IMR-90 (cell line): Measurements from ENCODE around the gene CMA1. TPM values are rescaled to one million over a fixed set of nuclear protein-coding genes. Genes with fewer than 3 reads are reported as not detected.

Experiments
- ATAC-seq: fragments of 200-7000 bp; cut with Tn5 transposase; 2 replicates; pipeline ENCODE4 v1.9.1; 2020; ENCODE audit warnings: low read depth, mild to moderate bottlenecking, moderate library complexity
- Bru-seq: library from RNA; stranded (reverse); fragments of 400-500 nt; gene quantifications from one replicate; lab custom pipeline; 2021; lab: Mats Ljungman, UMichigan
- BruChase-seq, 2 experiments: library from RNA; stranded (reverse); fragments of 400-500 nt; gene quantifications; one replicate each; lab custom pipeline; 2021; lab: Mats Ljungman, UMichigan
- BruUV-seq: library from RNA; stranded (reverse); fragments of 400-500 nt; replicated peaks from 2 replicates; lab custom pipeline; 2021; lab: Mats Ljungman, UMichigan
- CTCF ChIA-PET: fragments of 300-600 bp; formaldehyde crosslinking; extraction: SDS; loops from one replicate; lab custom pipeline; 2021; ENCODE audit warnings: antibody characterized with exemption; lab: Yijun Ruan, JAX
- POLR2A ChIA-PET: fragments of 300-600 bp; sonication (Branson Sonifier 250); formaldehyde crosslinking; loops from one replicate; lab custom pipeline; 2022; ENCODE audit warnings: antibody characterized with exemption; ENCODE audit not compliant: unreplicated experiment; lab: Charles Lee
- DNase-seq: peaks from one replicate; pipeline ENCODE4 v3.0.0; 2013
- H2AFZ ChIP-seq: replicated peaks from 2 replicates; pipeline ENCODE3; 2013; ENCODE audit warnings: low read length, mild to moderate bottlenecking; ENCODE audit not compliant: poor library complexity
- H2AK5ac ChIP-seq: 2 replicates; pipeline ENCODE4 v1.6.1; 2013; ENCODE audit warnings: low read depth, low read length, inconsistent platforms
- H2AK9ac ChIP-seq: replicated peaks from 2 replicates; pipeline ENCODE3; 2013; ENCODE audit warnings: mild to moderate bottlenecking, low read depth, low read length, moderate library complexity; ENCODE audit not compliant: poor library complexity
- H2BK120ac ChIP-seq: 2 replicates; pipeline ENCODE4 v1.6.1; 2013; ENCODE audit warnings: low read depth, low read length, inconsistent platforms
- H2BK15ac ChIP-seq: 3 replicates; pipeline ENCODE4 v1.6.1; 2013; ENCODE audit warnings: low read depth, low read length, inconsistent platforms
- H2BK20ac ChIP-seq: 2 replicates; pipeline ENCODE4 v1.6.1; 2013; ENCODE audit warnings: low read depth, mild to moderate bottlenecking, inconsistent platforms, low read length, moderate library complexity
- H2BK5ac ChIP-seq: 2 replicates; pipeline ENCODE4 v1.6.1; 2013; ENCODE audit warnings: mild to moderate bottlenecking, low read depth, low read length, inconsistent platforms; ENCODE audit not compliant: poor library complexity, severe bottlenecking
- H3K14ac ChIP-seq: replicated peaks from 2 replicates; pipeline ENCODE4 v1.6.1; 2013; ENCODE audit warnings: low read depth, low read length, inconsistent platforms
- H3K18ac ChIP-seq: 2 replicates; pipeline ENCODE4 v1.6.1; 2013; ENCODE audit warnings: low read depth, low read length, control low read depth
- H3K23ac ChIP-seq: 2 replicates; pipeline ENCODE4 v1.6.1; 2013; ENCODE audit warnings: low read depth, low read length, inconsistent platforms
- H3K27ac ChIP-seq: 2 replicates; pipeline ENCODE4 v1.5.1; 2013; ENCODE audit warnings: mild to moderate bottlenecking, control low read depth, low read length; ENCODE audit not compliant: insufficient read depth
- H3K27me3 ChIP-seq: 2 replicates; pipeline ENCODE4 v1.6.1; 2013; ENCODE audit warnings: low read length; ENCODE audit not compliant: control insufficient read depth, insufficient read depth
- H3K36me3 ChIP-seq: 2 replicates; pipeline ENCODE4 v1.6.1; 2013; ENCODE audit warnings: low read length, mixed read lengths; ENCODE audit not compliant: control insufficient read depth, insufficient read depth
- H3K4ac ChIP-seq: 2 replicates; pipeline ENCODE4 v1.6.1; 2013; ENCODE audit warnings: low read depth, low read length, inconsistent platforms
- H3K4me1 ChIP-seq: 2 replicates; pipeline ENCODE4 v1.6.1; 2013; ENCODE audit warnings: low read length, mixed read lengths; ENCODE audit not compliant: control insufficient read depth, insufficient read depth
- H3K4me2 ChIP-seq: 2 replicates; pipeline ENCODE4 v1.6.1; 2013; ENCODE audit warnings: low read depth, mild to moderate bottlenecking, control low read depth, low read length, moderate library complexity
- H3K4me3 ChIP-seq: 2 replicates; pipeline ENCODE4 v1.5.1; 2013; ENCODE audit warnings: low read depth, mild to moderate bottlenecking, control low read depth, low read length, moderate library complexity; ENCODE audit not compliant: insufficient read depth
- H3K56ac ChIP-seq: 2 replicates; pipeline ENCODE4 v1.6.1; 2013; ENCODE audit warnings: low read length, inconsistent platforms; ENCODE audit not compliant: insufficient read depth; ENCODE audit errors: extremely low read depth
- H3K79me1 ChIP-seq, 2 experiments: 2 replicates each; pipeline ENCODE4 v1.6.1; 2013; ENCODE audit warnings: low read length in 2 of 2, inconsistent platforms in 1 of 2, low read depth in 1 of 2
- H3K9ac ChIP-seq: 2 replicates; pipeline ENCODE4 v1.6.1; 2013; ENCODE audit warnings: low read depth, low read length, control low read depth
- H3K9me1 ChIP-seq: 2 replicates; pipeline ENCODE4 v1.6.1; 2013; ENCODE audit warnings: low read length, inconsistent platforms; ENCODE audit not compliant: insufficient read depth
- H3K9me3 ChIP-seq: 2 replicates; pipeline ENCODE4 v1.6.1; 2013; ENCODE audit warnings: low read length; ENCODE audit not compliant: control insufficient read depth, insufficient read depth
- H4K20me1 ChIP-seq: 2 replicates; pipeline ENCODE4 v1.6.1; 2013; ENCODE audit warnings: low read length, inconsistent platforms; ENCODE audit not compliant: insufficient read depth
- H4K5ac ChIP-seq: 2 replicates; pipeline ENCODE4 v1.6.1; 2013; ENCODE audit warnings: mild to moderate bottlenecking, low read depth, low read length, control low read depth
- H4K8ac ChIP-seq, 2 experiments: 2 replicates each; pipeline ENCODE4 v1.6.1; 2013; ENCODE audit warnings: low read depth in 2 of 2, low read length in 2 of 2, control low read depth in 1 of 2, inconsistent platforms in 1 of 2
- H4K91ac ChIP-seq: 2 replicates; pipeline ENCODE4 v1.6.1; 2013; ENCODE audit warnings: low read depth, low read length, inconsistent platforms; ENCODE audit not compliant: insufficient read depth
- BHLHE40 ChIP-seq: fragments of 150-350 bp; IDR thresholded peaks from 2 replicates; pipeline ENCODE4 v1.6.1; 2016; ENCODE audit warnings: mild to moderate bottlenecking, low read depth, low read length
- CEBPB ChIP-seq: IDR thresholded peaks from 2 replicates; pipeline ENCODE4 v1.6.1; 2012; ENCODE audit warnings: low read depth, low read length, improper control_type of control experiment
- CTCF ChIP-seq: conservative IDR thresholded peaks from 2 replicates; pipeline ENCODE4 v1.5.1; 2012; ENCODE audit warnings: mild to moderate bottlenecking, low read depth, low read length, improper control_type of control experiment
- ELK1 ChIP-seq: fragments of 150-350 bp; IDR thresholded peaks from 2 replicates; pipeline ENCODE4 v1.6.1; 2016; ENCODE audit warnings: low read depth, mild to moderate bottlenecking, low read length, moderate library complexity, borderline replicate concordance
- MAZ ChIP-seq: IDR thresholded peaks from 2 replicates; pipeline ENCODE4 v1.6.1; 2012; ENCODE audit warnings: low read depth, mild to moderate bottlenecking, low read length, improper control_type of control experiment, moderate library complexity, borderline replicate concordance
- NFE2L2 ChIP-seq: fragments of 150-350 bp; IDR thresholded peaks from 2 replicates; pipeline ENCODE4 v1.6.1; 2016; ENCODE audit warnings: low read depth, mild to moderate bottlenecking, low read length
- RAD21 ChIP-seq: IDR thresholded peaks from 2 replicates; pipeline ENCODE4 v1.6.1; 2012; ENCODE audit warnings: low read length, improper control_type of control experiment
- RFX5 ChIP-seq: IDR thresholded peaks from 2 replicates; pipeline ENCODE4 v1.8.0; 2012; ENCODE audit warnings: low read depth, mild to moderate bottlenecking, low read length, moderate library complexity
- SMC3 ChIP-seq: fragments of 150-350 bp; IDR thresholded peaks from 2 replicates; pipeline ENCODE4 v1.6.1; 2016; ENCODE audit warnings: low read depth, mild to moderate bottlenecking, antibody characterized with exemption, low read length, moderate library complexity
- USF2 ChIP-seq: fragments of 150-350 bp; IDR thresholded peaks from 2 replicates; pipeline ENCODE4 v1.6.1; 2017; ENCODE audit warnings: mild to moderate bottlenecking, antibody characterized with exemption, low read length, low read depth
- WGBS, 2 experiments: methylation state at CpG; one replicate each; pipeline versions ENCODE4 v1.1.5 to v1.1.7; 2013; ENCODE audit warnings: missing lambda C conversion rate in 2 of 2; ENCODE audit not compliant: insufficient read length in 1 of 2; ENCODE audit errors: extremely low coverage in 2 of 2; 5-methylcytosine and 5-hydroxymethylcytosine counted together
- dilution Hi-C: fragments of 300-500 bp; cut with HindIII; formaldehyde crosslinking; loops from one replicate; pipeline ENCODE4 v1.14.3; 2018; ENCODE audit warnings: low sequenced_read_pairs; ENCODE audit not compliant: unreplicated experiment
- in situ Hi-C: fragments of 300-500 bp; cut with MboI; formaldehyde crosslinking; loops from 3 replicates; pipeline ENCODE4 v1.14.3; 2019; ENCODE audit warnings: low sequenced_read_pairs, inconsistent platforms, mixed read lengths
- intact Hi-C: fragments of 100-400 bp; cut with micrococcal nuclease; formaldehyde crosslinking; loops from 2 replicates; pipeline ENCODE4 v1.10.0; 2022
- long read RNA-seq: library from polyadenylated mRNA; unstranded; transcript quantifications from one replicate; pipeline ENCODE4 v2.0.0, GENCODE V29; 2021; ENCODE audit not compliant: unreplicated experiment
- polyA plus RNA-seq, 3 experiments: library from polyadenylated mRNA; depleted of rRNA; stranded (reverse); fragments of >200 nt; gene quantifications; 2 replicates each; pipeline ENCODE4 v1.2.3, GENCODE V29; 2012; ENCODE audit warnings: low replicate concordance in 1 of 3
- total RNA-seq: library from RNA; depleted of rRNA; stranded (reverse); fragments of >200 nt; gene quantifications from 2 replicates; pipeline ENCODE4 v1.2.3, GENCODE V29; 2012; rRNA removed

The CMA1 gene
- total RNA-seq: not detected in 2 replicates
- not detected in 2 replicates for polyA plus RNA-seq (2012; rRNA removed)
- not detected in 2 replicates for polyA plus RNA-seq (2012; cell fraction: cytosol; rRNA removed)
- polyA plus RNA-seq (2012; cell fraction: nucleus; rRNA removed; ENCODE audit: low replicate concordance): not detected in 2 replicates
- Bru-seq, nascent RNA: not detected
- BruChase-seq, experiment 1, labeled RNA remaining after a 6-hour chase: not detected
- not detected for BruChase-seq, experiment 2, labeled RNA remaining after a 2-hour chase
- long read RNA-seq: 0 reads

DNA sequence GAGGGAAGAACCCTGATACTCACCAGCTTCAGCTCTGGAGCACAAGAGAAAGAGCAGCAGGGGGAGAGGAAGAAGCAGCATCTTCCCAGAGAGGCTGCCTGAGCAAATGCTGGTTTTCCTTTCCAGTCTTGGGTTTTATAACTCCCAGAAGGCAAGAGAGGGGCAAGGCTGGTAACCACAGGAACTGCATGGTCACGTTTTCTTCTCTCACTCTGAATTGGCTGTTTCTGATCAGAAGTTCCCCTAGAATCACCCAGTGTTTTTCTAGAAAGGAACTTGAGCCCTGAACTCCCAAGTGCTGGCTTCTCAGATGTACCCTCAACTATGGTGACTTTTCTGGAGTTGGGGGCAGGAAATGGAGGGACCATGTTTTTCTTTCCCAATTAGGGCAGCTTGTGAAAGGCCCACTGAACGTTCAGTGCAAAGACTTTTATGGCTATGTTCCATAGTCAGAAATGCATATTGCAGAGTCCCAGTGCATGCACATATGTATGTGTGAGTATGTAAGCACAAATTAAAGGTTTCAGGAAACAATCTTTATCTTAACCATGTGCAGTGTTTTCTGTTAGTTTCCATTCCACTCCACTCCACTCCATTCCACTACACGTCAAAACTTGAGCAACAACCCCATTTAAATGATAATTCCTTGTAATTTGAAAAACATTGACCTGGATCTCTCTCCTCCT is at the start of gene CMA1:
TSS of gene CMA1 (minus strand) at position 111 of the 686 bp plus-strand sequence. CDS start at position 81, 30 bp downstream.
- H3K14ac ChIP-seq: no peak within 1 kb of the TSS
- H3K4me2 ChIP-seq: no peak within 1 kb of the TSS
- no peak within 1 kb of the TSS for H2BK120ac ChIP-seq
- H3K27me3 ChIP-seq: no peaks in the 10 kb centered on the region
- in situ Hi-C loops (no loop called here), dilution Hi-C loops (no loop called here), intact Hi-C loops (no loop called here)
- no peak within 1 kb of the TSS for H3K56ac ChIP-seq
- no peaks in the 10 kb centered on the region for H4K20me1 ChIP-seq
- no peak within 1 kb of the TSS for H3K4me3 ChIP-seq
- CTCF ChIA-PET: no interaction called here
- H2BK5ac ChIP-seq: no peak within 1 kb of the TSS
- no peak for ATAC-seq
- H4K91ac ChIP-seq: no peak within 1 kb of the TSS
- no peak within 1 kb of the TSS for H2AK9ac ChIP-seq
- no peaks in the 10 kb centered on the region for H3K4me1 ChIP-seq
- DNase-seq: no peak
- H3K27ac ChIP-seq: no peak within 1 kb of the TSS
- H2BK20ac ChIP-seq: no peak within 1 kb of the TSS
- no peak within 1 kb of the TSS for H4K8ac ChIP-seq
- no peak within 1 kb of the TSS for H3K18ac ChIP-seq
- no peaks in the 10 kb centered on the region for H3K9me3 ChIP-seq
- no peaks in the 10 kb centered on the region for H3K79me1 ChIP-seq
- no peak within 1 kb of the TSS for H2BK15ac ChIP-seq
- no peaks in the 10 kb centered on the region for H3K9me1 ChIP-seq
- no peak within 1 kb of the TSS for H2AK5ac ChIP-seq
- H3K23ac ChIP-seq: no peak within 1 kb of the TSS
- POLR2A ChIA-PET: no interaction called here
- TF ChIP-seq USF2: no peak
- no peak for TF ChIP-seq CTCF
- TF ChIP-seq BHLHE40: no peak
- no peak for TF ChIP-seq RFX5
- no peak for TF ChIP-seq CEBPB
- TF ChIP-seq MAZ: no peak
- TF ChIP-seq NFE2L2: no peak
- TF ChIP-seq ELK1: no peak
- TF ChIP-seq RAD21: no peak
- TF ChIP-seq SMC3: no peak
- H3K4ac ChIP-seq: no peak within 1 kb of the TSS
- WGBS, 2 experiments: 0% methylated on average over 1 of the region's 3 CpGs; no CpG with 5 or more reads in 1 of the 2 experiments
- H2AFZ ChIP-seq: no peak within 1 kb of the TSS
- no TSS peak for BruUV-seq
- no peaks in the 10 kb centered on the region for H3K36me3 ChIP-seq
- H4K5ac ChIP-seq: no peak within 1 kb of the TSS
- H3K9ac ChIP-seq: no peak within 1 kb of the TSS
